ENCODE data around the gene FCRL3. TPM values are rescaled to one million over a fixed set of nuclear protein-coding genes. Genes with fewer than 3 reads are reported as not detected.

FCRL3 gene
- total and polyA plus RNA-seq, 2 of the 8 experiments (the other 6 are each of a cell fraction or from before 2014, with no cell fraction given) = not detected

GRCh38 chr1:157703981-157704380 is 3.4 kb upstream of the FCRL3 start:
- H2BK120ac ChIP-seq (replicated peaks; ENCODE audit: low read depth, low read length) = no peak overlapping the region
- H3K27me3 ChIP-seq (replicated peaks in 1 of 4; ENCODE audit: control insufficient read depth in 3 of 4, extremely low read depth in 1 of 4, insufficient read depth in 3 of 4, low read length in 3 of 4) = no peaks in the 10 kb centered on the region
- no peaks in the 10 kb centered on the region for H3K23me2 ChIP-seq (ENCODE audit: low read depth, low read length)
- no peaks in the 10 kb centered on the region for H3K4me1 ChIP-seq (replicated peaks in 1 of 4; ENCODE audit: control insufficient read depth in 3 of 4, insufficient read depth in 4 of 4, low read length in 3 of 4)
- H2BK20ac ChIP-seq (ENCODE audit: low read length) = no peak overlapping the region
- FAIRE-seq (no peak), DNase-seq (ENCODE audit: low read depth in 1 of 2, low spot score in 2 of 2) (no peak)
- H3K56ac ChIP-seq (replicated peaks; ENCODE audit: insufficient read length, low read depth, low read length) = no peak overlapping the region
- no peak overlapping the region for H2AFZ ChIP-seq (ENCODE audit: low read length)
- H2BK5ac ChIP-seq (ENCODE audit: low read depth, low read length) = no peak overlapping the region
- H3K4ac ChIP-seq (replicated peaks; ENCODE audit: insufficient read length, low read depth, low read length) = no peak overlapping the region
- no peaks in the 10 kb centered on the region for H3K36me3 ChIP-seq (ENCODE audit: control insufficient read depth in 2 of 4, insufficient read depth in 4 of 4, low read length in 3 of 4)
- POLR2A ChIA-PET (ENCODE audit: partially characterized antibody) = no interaction called here
- H4K8ac ChIP-seq (ENCODE audit: extremely low read depth, insufficient read depth, low read length) = no peak overlapping the region
- no peak overlapping the region for H4K91ac ChIP-seq (replicated peaks; ENCODE audit: insufficient read length, low read length)
- CTCF ChIA-PET (ENCODE audit: partially characterized antibody) = interaction anchor here (2.0 kb wide), 1 partner anchor 13 kb away, joined by 5 read pairs; no protein-coding TSS in a partner anchor
- H3K14ac ChIP-seq (ENCODE audit: insufficient read length) = no peak overlapping the region
- H4K20me1 ChIP-seq (replicated peaks in 1 of 2; ENCODE audit: control insufficient read depth in 1 of 2, insufficient read depth in 2 of 2, low read length in 2 of 2) = no peaks in the 10 kb centered on the region
- H3K9ac ChIP-seq (replicated peaks in 1 of 4; ENCODE audit: extremely low read depth in 1 of 4, low read depth in 3 of 4, low read length in 3 of 4) = no peak overlapping the region
- H3K4me3 ChIP-seq (ENCODE audit: extremely low read depth in 1 of 4, insufficient read depth in 2 of 4, low read depth in 3 of 4, low read length in 4 of 4) = no peak overlapping the region
- H2BK12ac ChIP-seq (ENCODE audit: low read depth, low read length) = no peak overlapping the region
- H3K79me1 ChIP-seq (ENCODE audit: low read depth, low read length) = no peaks in the 10 kb centered on the region
- H4K5ac ChIP-seq (ENCODE audit: insufficient read length, low read depth, low read length) = no peak overlapping the region
- no peaks in the 10 kb centered on the region for H3K9me3 ChIP-seq (ENCODE audit: insufficient read depth in 2 of 2, low read depth in 1 of 2, low read length in 1 of 2)
- H2AK5ac ChIP-seq (ENCODE audit: low read depth, low read length) = no peak overlapping the region
- no peak overlapping the region for H3K23ac ChIP-seq (ENCODE audit: insufficient read length)
- H2BK15ac ChIP-seq (ENCODE audit: low read length) = no peak overlapping the region
- H3K18ac ChIP-seq (ENCODE audit: extremely low read depth, low read length) = no peak overlapping the region
- no peaks in the 10 kb centered on the region for H3K79me2 ChIP-seq (ENCODE audit: control insufficient read depth in 1 of 2, insufficient read depth in 2 of 2, low read length in 2 of 2)
- H3K27ac ChIP-seq (ENCODE audit: low read depth, low read length) = no peak overlapping the region
- no peak overlapping the region for H3K4me2 ChIP-seq (ENCODE audit: insufficient read depth in 1 of 2, low read depth in 2 of 2, low read length in 2 of 2)
- 89% methylated on average over 4 of the region's 4 CpGs; no CpG with 5 or more reads in 1 of the 2 experiments for WGBS, 2 experiments (ENCODE audit: extremely low coverage in 1 of 2, insufficient coverage in 1 of 2, insufficient read length in 1 of 2, insufficient replicate concordance in 2 of 2, low coverage in 1 of 2, low lambda C conversion rate in 2 of 2, missing lambda C conversion rate in 1 of 2)
- TF ChIP-seq E2F6 (IDR thresholded peaks at IDR 0.05) (no peak), NANOG (IDR thresholded peaks at IDR 0.05; ENCODE audit: insufficient read depth, low read depth, low read length, poor library complexity, severe bottlenecking) (no peak), HDAC2 (IDR thresholded peaks at IDR 0.05; ENCODE audit: borderline replicate concordance in 1 of 2, low read depth in 2 of 2, low read length in 2 of 2) (no peak), TCF12 (IDR thresholded peaks at IDR 0.05; ENCODE audit: low read depth, low read length) (no peak), BRCA1 (IDR thresholded peaks at IDR 0.05; ENCODE audit: low read depth, low read length) (no peak), SIX5 (IDR thresholded peaks at IDR 0.05; ENCODE audit: low read depth, low read length) (no peak), RXRA (IDR thresholded peaks at IDR 0.05; ENCODE audit: insufficient read depth, low read depth, low read length) (no peak), RBBP5 (IDR thresholded peaks at IDR 0.05; ENCODE audit: borderline replicate concordance, low read depth, low read length) (no peak)
